Osteoblast (primary cell): ENCODE measurements around the gene USP33. TPM values are rescaled to one million over a fixed set of nuclear protein-coding genes. Genes with fewer than 3 reads are reported as not detected.
"Not testable (repeated sequence)": the region's sequence is repeated elsewhere in the genome, so short reads cannot be mapped to it uniquely, and the experiment has no call there.

Experiments used
- DNase-seq: peaks from one replicate; pipeline ENCODE4 v3.0.0; 2011; ENCODE audit warnings: low spot score, mixed read lengths; ENCODE audit not compliant: insufficient read length; ENCODE audit errors: missing footprints
- H2AFZ ChIP-seq: 2 replicates; pipeline ENCODE4 v1.6.0; 2011; ENCODE audit warnings: mild to moderate bottlenecking, low read length
- H3K27ac ChIP-seq: 2 replicates; pipeline ENCODE4 v1.5.1; 2011; ENCODE audit warnings: mild to moderate bottlenecking, low read depth, low read length, moderate library complexity
- H3K27me3 ChIP-seq: 2 replicates; pipeline ENCODE4 v1.6.0; 2012; ENCODE audit warnings: mild to moderate bottlenecking, control low read depth, inconsistent platforms, low read length, moderate library complexity; ENCODE audit not compliant: insufficient read depth
- H3K36me3 ChIP-seq: 2 replicates; pipeline ENCODE4 v1.5.1; 2011; ENCODE audit warnings: mild to moderate bottlenecking, low read length, control low read depth, moderate library complexity; ENCODE audit not compliant: insufficient read depth
- H3K4me1 ChIP-seq: 2 replicates; pipeline ENCODE4 v1.5.1; 2011; ENCODE audit warnings: mild to moderate bottlenecking, low read length, control low read depth, moderate library complexity; ENCODE audit not compliant: insufficient read depth
- H3K4me2 ChIP-seq: 2 replicates; pipeline ENCODE4 v1.6.0; 2011; ENCODE audit warnings: mild to moderate bottlenecking, low read length; ENCODE audit not compliant: insufficient read depth
- H3K4me3 ChIP-seq: fragments of 200-600 bp; sonication (generic); 3 replicates; pipeline ENCODE4 v1.5.1; 2012; ENCODE audit warnings: mild to moderate bottlenecking, low read length, inconsistent platforms; ENCODE audit not compliant: insufficient read depth
- H3K79me2 ChIP-seq: 2 replicates; pipeline ENCODE4 v1.6.0; 2012; ENCODE audit warnings: mild to moderate bottlenecking, low read length, control low read depth, inconsistent platforms; ENCODE audit not compliant: insufficient read depth
- H3K9me3 ChIP-seq: 2 replicates; pipeline ENCODE4 v1.5.1; 2011; ENCODE audit warnings: low read depth, low read length, control low read depth
- H4K20me1 ChIP-seq: 2 replicates; pipeline ENCODE4 v1.6.0; 2012; ENCODE audit warnings: mild to moderate bottlenecking, low read length, control low read depth; ENCODE audit not compliant: insufficient read depth
- CTCF ChIP-seq: IDR thresholded peaks from 2 replicates; pipeline ENCODE4 v1.5.1; 2011; ENCODE audit warnings: mild to moderate bottlenecking, low read depth, low read length, moderate library complexity; ENCODE audit errors: extremely low read depth
- total RNA-seq: library from RNA; depleted of rRNA; stranded (reverse); fragments of >200 nt; gene quantifications from 2 replicates; pipeline ENCODE4 v1.2.3, GENCODE V29; 2012

USP33 gene
- total RNA-seq, 1 donor: 89.8 TPM

- Histone ChIP-seq H3K27ac (no peak overlapping the region), H3K36me3 (no peaks in the 10 kb centered on the region), H4K20me1 (peaks cover 10% of the 10 kb centered on the region), H3K9me3 (no peaks in the 10 kb centered on the region), H3K4me2 (no peak overlapping the region), H3K4me1 (peaks cover 12% of the 10 kb centered on the region), H3K4me3 (no peak overlapping the region), H2AFZ (no peak overlapping the region), H3K27me3 (no peaks in the 10 kb centered on the region), H3K79me2 (peaks cover 84% of the 10 kb centered on the region)
- no peak for TF ChIP-seq CTCF
- peak; percentile 10 for DNase-seq
Observed at GRCh38 chr1:77678660-77679610, 80.7 kb downstream of the USP33 start.

- H3K27me3 ChIP-seq, H3K4me2 ChIP-seq, H3K9me3 ChIP-seq, H2AFZ ChIP-seq, H3K36me3 ChIP-seq, DNase-seq, H3K27ac ChIP-seq, H3K4me3 ChIP-seq: not testable (repeated sequence)
- peaks cover 99% of the 10 kb centered on the region for H3K79me2 ChIP-seq
- peaks cover 34% of the 10 kb centered on the region for H3K4me1 ChIP-seq
- peaks cover 15% of the 10 kb centered on the region for H4K20me1 ChIP-seq
Observed at GRCh38 chr1:77674807-77675206, 84.8 kb downstream of the USP33 start.

GRCh38 chr1:77673716-77674355 is 85.8 kb downstream of the USP33 start:
- no peak for DNase-seq

GRCh38 chr1:77673030-77673429 is 86.6 kb downstream of the USP33 start:
- H3K27ac ChIP-seq: no peak overlapping the region
- H3K79me2 ChIP-seq: peaks cover 99% of the 10 kb centered on the region

More at GRCh38 chr1:77673716-77674355, 85.8 kb downstream of the USP33 start:
- H3K27ac ChIP-seq: peak overlapping the region; percentile 4
- peaks cover 99% of the 10 kb centered on the region for H3K79me2 ChIP-seq
- TF ChIP-seq CTCF: no peak
- no peaks in the 10 kb centered on the region for H3K36me3 ChIP-seq
- peak overlapping the region; percentile 41 for H3K4me2 ChIP-seq
- no peaks in the 10 kb centered on the region for H3K27me3 ChIP-seq
- no peaks in the 10 kb centered on the region for H3K9me3 ChIP-seq
- H4K20me1 ChIP-seq: peaks cover 17% of the 10 kb centered on the region
- H2AFZ ChIP-seq: no peak overlapping the region
- H3K4me3 ChIP-seq: no peak overlapping the region
- H3K4me1 ChIP-seq: peaks cover 37% of the 10 kb centered on the region

More at GRCh38 chr1:77673030-77673429, 86.6 kb downstream of the USP33 start:
- H3K36me3 ChIP-seq: no peaks in the 10 kb centered on the region
- TF ChIP-seq CTCF: no peak
- peaks cover 37% of the 10 kb centered on the region for H3K4me1 ChIP-seq
- H4K20me1 ChIP-seq: peaks cover 17% of the 10 kb centered on the region
- no peak overlapping the region for H3K4me3 ChIP-seq
- H3K4me2 ChIP-seq: peak overlapping the region; percentile 41
- H3K27me3 ChIP-seq: no peaks in the 10 kb centered on the region
- H3K9me3 ChIP-seq: no peaks in the 10 kb centered on the region
- no peak for DNase-seq
- H2AFZ ChIP-seq: no peak overlapping the region
